HEK293 (cell line): ENCODE measurements around the gene CENPB.

ENCODE experiments used
- CTCF ChIA-PET: fragments of 350-600 bp; formaldehyde crosslinking; extraction: SDS; loops from one replicate; lab custom pipeline; 2021; ENCODE audit warnings: antibody characterized with exemption; lab: Yijun Ruan, JAX
- POLR2A ChIA-PET: fragments of 300-600 bp; formaldehyde crosslinking; extraction: SDS; loops from one replicate; lab custom pipeline; 2020; ENCODE audit warnings: antibody characterized with exemption, inconsistent platforms; lab: Yijun Ruan, JAX
- H3K27ac ChIP-seq: fragments of 200-500 bp; sonication (Bioruptor generic); 2 replicates; pipeline ENCODE4 v1.5.1; 2014; ENCODE audit warnings: low read depth, low read length, control low read depth, inconsistent platforms; ENCODE audit errors: extremely low read depth
- H3K36me3 ChIP-seq, 2 experiments: fragments of 200-500 bp in 1 of 2; sonication (Bioruptor generic) in 1 of 2; 1 replicate in 1 of 2; 2 replicates in 1 of 2; pipeline ENCODE4 v1.5.1; 2014 to 2017; ENCODE audit warnings: inconsistent platforms in 2 of 2, low read length in 2 of 2; ENCODE audit not compliant: control insufficient read depth in 2 of 2, insufficient read depth in 1 of 2
- H3K4me1 ChIP-seq: fragments of 200-500 bp; sonication (Bioruptor generic); 2 replicates; pipeline ENCODE4 v1.5.1; 2014; ENCODE audit warnings: mild to moderate bottlenecking, low read length, inconsistent platforms; ENCODE audit not compliant: control insufficient read depth, insufficient read depth
- H3K4me3 ChIP-seq: 2 replicates; pipeline ENCODE4 v1.5.1; 2011; ENCODE audit warnings: low read depth, mild to moderate bottlenecking, control low read depth, low read length, moderate library complexity
- H3K9me3 ChIP-seq: fragments of 200-500 bp; sonication (Bioruptor generic); 2 replicates; pipeline ENCODE4 v1.5.1; 2014; ENCODE audit warnings: low read depth, low read length, inconsistent platforms; ENCODE audit not compliant: control insufficient read depth, insufficient read depth
- OSR2 ChIP-seq: fragments of 450-650 bp; formaldehyde crosslinking; IDR thresholded peaks from 2 replicates; pipeline ENCODE4 v1.5.1; 2016; ENCODE audit warnings: missing biosample characterization, missing genetic modification characterization
- SCRT1 ChIP-seq: fragments of 450-650 bp; formaldehyde crosslinking; IDR thresholded peaks from 2 replicates; pipeline ENCODE4 v1.5.1; 2016; ENCODE audit warnings: missing biosample characterization, missing genetic modification characterization, borderline replicate concordance
- ZBTB17 ChIP-seq: fragments of 450-650 bp; formaldehyde crosslinking; IDR thresholded peaks from 2 replicates; pipeline ENCODE4 v1.5.1; 2016; ENCODE audit warnings: missing biosample characterization, missing genetic modification characterization
- ZIC2 ChIP-seq: fragments of 450-650 bp; formaldehyde crosslinking; IDR thresholded peaks from 2 replicates; pipeline ENCODE4 v1.5.1; 2016; ENCODE audit warnings: missing biosample characterization, missing genetic modification characterization
- ZNF169 ChIP-seq: fragments of 450-650 bp; formaldehyde crosslinking; IDR thresholded peaks from 2 replicates; pipeline ENCODE4 v1.5.1; 2016; ENCODE audit warnings: missing biosample characterization, missing genetic modification characterization
- ZNF202 ChIP-seq: fragments of 450-650 bp; formaldehyde crosslinking; IDR thresholded peaks from 2 replicates; pipeline ENCODE4 v1.5.1; 2016; ENCODE audit warnings: missing biosample characterization, missing genetic modification characterization, borderline replicate concordance
- ZNF23 ChIP-seq: fragments of 450-650 bp; formaldehyde crosslinking; IDR thresholded peaks from 2 replicates; pipeline ENCODE4 v1.5.1; 2016; ENCODE audit warnings: missing biosample characterization, missing genetic modification characterization, borderline replicate concordance
- ZNF266 ChIP-seq: fragments of 450-650 bp; formaldehyde crosslinking; IDR thresholded peaks from 2 replicates; pipeline ENCODE4 v1.5.1; 2016; ENCODE audit warnings: missing biosample characterization, missing genetic modification characterization, low read depth
- ZNF530 ChIP-seq: fragments of 450-650 bp; formaldehyde crosslinking; IDR thresholded peaks from 2 replicates; pipeline ENCODE4 v1.5.1; 2016; ENCODE audit warnings: low read depth, missing biosample characterization, missing genetic modification characterization
- ZNF571 ChIP-seq: fragments of 450-650 bp; formaldehyde crosslinking; IDR thresholded peaks from 2 replicates; pipeline ENCODE4 v1.5.0; 2017; ENCODE audit warnings: missing biosample characterization, missing genetic modification characterization
- ZNF76 ChIP-seq: fragments of 450-650 bp; formaldehyde crosslinking; IDR thresholded peaks from 2 replicates; pipeline ENCODE4; 2016; ENCODE audit warnings: low read depth, missing biosample characterization, missing genetic modification characterization, borderline replicate concordance
- ZXDB ChIP-seq: fragments of 450-650 bp; formaldehyde crosslinking; IDR thresholded peaks from 2 replicates; pipeline ENCODE4 v1.5.1; 2016; ENCODE audit warnings: missing biosample characterization, missing genetic modification characterization
- TF ChIP-seq, protein P1 (sequence below): fragments of 450-650 bp; formaldehyde crosslinking; IDR thresholded peaks from 2 replicates; pipeline ENCODE4 v1.5.1; 2016; ENCODE audit warnings: missing biosample characterization, missing genetic modification characterization

CENPB gene

DNA sequence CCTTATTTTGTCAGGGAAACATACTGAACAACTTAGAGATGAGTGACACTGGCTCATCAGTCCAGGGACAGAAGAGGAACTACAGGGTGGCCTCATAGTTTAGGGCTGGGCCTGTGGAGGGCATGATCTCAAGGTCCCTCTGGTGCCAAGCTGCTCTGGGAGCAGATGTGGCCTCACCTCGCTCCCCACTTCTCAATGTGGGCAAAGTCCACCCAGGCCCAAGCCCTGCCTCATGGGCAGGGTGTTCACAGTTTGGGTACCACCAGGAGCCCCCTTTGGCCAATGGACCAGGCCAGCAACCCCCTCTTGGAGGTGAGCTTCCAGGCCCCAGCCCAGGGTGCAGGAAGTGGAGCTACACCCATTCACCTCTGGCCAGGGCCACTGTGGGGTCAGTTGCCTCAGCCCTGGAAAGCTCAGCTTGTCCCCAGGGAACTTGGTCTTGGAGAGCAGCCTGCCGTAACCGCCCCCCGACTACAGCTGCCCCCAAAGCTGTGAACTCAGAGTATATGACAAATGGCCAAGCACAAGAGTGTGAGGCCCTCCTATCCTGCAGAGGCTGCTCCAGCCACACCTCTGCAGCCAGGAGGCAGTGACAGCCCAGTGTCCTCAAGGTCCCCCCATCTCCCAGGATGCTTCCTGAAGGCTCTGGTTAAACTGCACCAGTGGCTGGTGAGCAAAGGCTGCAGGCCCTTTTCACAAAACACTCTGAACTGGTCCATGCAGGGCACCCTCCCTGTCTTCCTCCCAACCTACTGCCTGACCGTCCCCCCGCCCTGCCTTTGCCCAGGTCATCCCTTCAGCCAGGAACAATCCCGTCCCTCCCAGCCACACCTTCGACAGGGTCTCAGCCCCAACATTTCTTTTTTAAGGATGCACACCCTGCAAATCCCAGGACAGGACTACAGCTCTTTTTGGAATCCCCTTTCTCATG lies 22.6 kb downstream of the CENPB start:
- Histone ChIP-seq H3K36me3 (peaks cover 0 to 25% of the 10 kb centered on the region in 2 experiments; a peak in 2 of 3 replicates), H3K9me3 (no peaks in the 10 kb centered on the region), H3K4me1 (peaks cover 7% of the 10 kb centered on the region)
- ChIA-PET POLR2A (interaction anchor here (0.7 kb wide), 1 partner anchor 94 kb away, joined by 5 read pairs; no protein-coding TSS in a partner anchor), CTCF (interaction anchor here (0.7 to 10.8 kb wide), 5 partner anchors 13 to 76 kb away, joined by 3 to 133 read pairs (median 3); partner anchors contain the start of gene SPEF1)
- TF ChIP-seq ZNF169 (tag by site-specific recombination), result no peak
- TF ChIP-seq, protein P1, sequence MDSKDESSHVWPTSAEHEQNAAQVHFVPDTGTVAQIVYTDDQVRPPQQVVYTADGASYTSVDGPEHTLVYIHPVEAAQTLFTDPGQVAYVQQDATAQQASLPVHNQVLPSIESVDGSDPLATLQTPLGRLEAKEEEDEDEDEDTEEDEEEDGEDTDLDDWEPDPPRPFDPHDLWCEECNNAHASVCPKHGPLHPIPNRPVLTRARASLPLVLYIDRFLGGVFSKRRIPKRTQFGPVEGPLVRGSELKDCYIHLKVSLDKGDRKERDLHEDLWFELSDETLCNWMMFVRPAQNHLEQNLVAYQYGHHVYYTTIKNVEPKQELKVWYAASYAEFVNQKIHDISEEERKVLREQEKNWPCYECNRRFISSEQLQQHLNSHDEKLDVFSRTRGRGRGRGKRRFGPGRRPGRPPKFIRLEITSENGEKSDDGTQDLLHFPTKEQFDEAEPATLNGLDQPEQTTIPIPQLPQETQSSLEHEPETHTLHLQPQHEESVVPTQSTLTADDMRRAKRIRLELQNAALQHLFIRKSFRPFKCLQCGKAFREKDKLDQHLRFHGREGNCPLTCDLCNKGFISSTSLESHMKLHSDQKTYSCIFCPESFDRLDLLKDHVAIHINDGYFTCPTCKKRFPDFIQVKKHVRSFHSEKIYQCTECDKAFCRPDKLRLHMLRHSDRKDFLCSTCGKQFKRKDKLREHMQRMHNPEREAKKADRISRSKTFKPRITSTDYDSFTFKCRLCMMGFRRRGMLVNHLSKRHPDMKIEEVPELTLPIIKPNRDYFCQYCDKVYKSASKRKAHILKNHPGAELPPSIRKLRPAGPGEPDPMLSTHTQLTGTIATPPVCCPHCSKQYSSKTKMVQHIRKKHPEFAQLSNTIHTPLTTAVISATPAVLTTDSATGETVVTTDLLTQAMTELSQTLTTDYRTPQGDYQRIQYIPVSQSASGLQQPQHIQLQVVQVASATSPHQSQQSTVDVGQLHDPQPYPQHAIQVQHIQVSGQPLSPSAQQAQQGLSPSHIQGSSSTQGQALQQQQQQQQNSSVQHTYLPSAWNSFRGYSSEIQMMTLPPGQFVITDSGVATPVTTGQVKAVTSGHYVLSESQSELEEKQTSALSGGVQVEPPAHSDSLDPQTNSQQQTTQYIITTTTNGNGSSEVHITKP, result peak; percentile 28; the same call in 1 of the 2 replicates
- TF ChIP-seq, all 188 proteins: peak for 1
- Histone ChIP-seq H3K4me3 (no peak overlapping the region), H3K27ac (no peak overlapping the region)

GRCh38 chr20:3760655-3761348 lies 25.7 kb downstream of the CENPB start:
- Histone ChIP-seq H3K4me1 (no peaks in the 10 kb centered on the region), H3K9me3 (no peaks in the 10 kb centered on the region), H3K27ac (no peak overlapping the region), H3K4me3 (no peak overlapping the region), H3K36me3 (peaks cover 0 to 47% of the 10 kb centered on the region in 2 experiments; a peak in 2 of 3 replicates)
- TF ChIP-seq OSR2 (tag by site-specific recombination) (peak; percentile 32; the same call in 1 of the 2 replicates), ZNF266 (tag by site-specific recombination) (no peak)
- CTCF ChIA-PET, result interaction anchor here (1.5 to 10.8 kb wide), 3 partner anchors 10 to 84 kb away, joined by 6 to 133 read pairs (median 10); no protein-coding TSS in a partner anchor
- POLR2A ChIA-PET, result no interaction called here

GRCh38 chr20:3759884-3760283 lies 26.7 kb downstream of the CENPB start:
- H3K4me1 ChIP-seq, result no peaks in the 10 kb centered on the region
- POLR2A ChIA-PET, result no interaction called here
- CTCF ChIA-PET, result interaction anchor here (0.6 to 10.8 kb wide), 4 partner anchors 9 to 83 kb away, joined by 3 to 133 read pairs (median 8); no protein-coding TSS in a partner anchor

GRCh38 chr20:3759316-3759823 lies 27.2 kb downstream of the CENPB start:
- no peak overlapping the region for H3K4me3 ChIP-seq
- ChIA-PET POLR2A (interaction anchor here (1.3 kb wide), 1 partner anchor 8 kb away, joined by 6 read pairs; the partner anchor contains the start of gene ADISSP), CTCF (interaction anchor here (0.6 to 10.8 kb wide), 3 partner anchors 8 to 43 kb away, joined by 3 to 133 read pairs (median 10); no protein-coding TSS in a partner anchor)
- no peak overlapping the region for H3K27ac ChIP-seq
- peaks cover 0 to 58% of the 10 kb centered on the region in 2 experiments; a peak in 2 of 3 replicates for H3K36me3 ChIP-seq
- no peak for TF ChIP-seq ZNF76
- no peak for TF ChIP-seq ZIC2
- no peak for TF ChIP-seq ZXDB (tag by site-specific recombination)
- TF ChIP-seq ZNF571, result no peak
- no peak for TF ChIP-seq ZNF23 (tag by site-specific recombination)
- TF ChIP-seq ZBTB17 (tag by site-specific recombination), result no peak
- TF ChIP-seq ZNF530 (tag by site-specific recombination), result no peak
- no peak for TF ChIP-seq ZNF202
- H3K4me1 ChIP-seq, result no peaks in the 10 kb centered on the region
- H3K9me3 ChIP-seq, result no peaks in the 10 kb centered on the region

More at GRCh38 chr20:3759884-3760283, 26.7 kb downstream of the CENPB start:
- no peaks in the 10 kb centered on the region for H3K9me3 ChIP-seq
- H3K27ac ChIP-seq, result no peak overlapping the region
- H3K36me3 ChIP-seq, result peaks cover 0 to 55% of the 10 kb centered on the region in 2 experiments; a peak in 2 of 3 replicates
- no peak for TF ChIP-seq SCRT1 (tag by site-specific recombination)
- TF ChIP-seq ZIC2, result peak; percentile 72
- H3K4me3 ChIP-seq, result no peak overlapping the region
